HCT116 (cell line): Measurements from ENCODE around the gene EPYC. TPM values are rescaled to one million over a fixed set of nuclear protein-coding genes. Genes with fewer than 3 reads are reported as not detected.

Experiments
- ATAC-seq: fragments of 200-7000 bp; cut with Tn5 transposase; 2 replicates; pipeline ENCODE4 v1.9.1; 2020; ENCODE audit warnings: mild to moderate bottlenecking, moderate library complexity
- BruUV-seq: library from RNA; stranded (reverse); fragments of 400-500 nt; replicated peaks from 2 replicates; lab custom pipeline; 2021; lab: Mats Ljungman, UMichigan
- CTCF ChIA-PET: fragments of 300-600 bp; sonication (Branson Sonifier 250); formaldehyde crosslinking; loops from one replicate; lab custom pipeline; 2021; ENCODE audit warnings: antibody characterized with exemption; lab: Charles Lee
- POLR2A ChIA-PET: fragments of 300-600, 350-600 bp; sonication (Branson Sonifier 250); formaldehyde crosslinking; loops from one replicate; lab custom pipeline; 2021; ENCODE audit warnings: antibody characterized with exemption; lab: Charles Lee
- RAD21 ChIA-PET, 2 experiments: fragments of 300-600 bp; sonication (Branson Sonifier 250); formaldehyde crosslinking; loops; one replicate each; lab custom pipeline; 2023; ENCODE audit warnings: low total read pairs in 2 of 2; ENCODE audit not compliant: uncharacterized antibody in 2 of 2, unreplicated experiment in 2 of 2, low non-redundant PET in 1 of 2; lab: Charles Lee
- DNase-seq: peaks from one replicate; pipeline ENCODE4 v3.0.0-alpha.2; 2010; ENCODE audit warnings: low read depth, low spot score
- H2AFZ ChIP-seq: fragments of 200-600 bp; shearing (Covaris generic), sonication (generic); 2 replicates; pipeline ENCODE4 v1.6.1; 2017; ENCODE audit warnings: low read depth, mixed run types, mixed read lengths, antibody characterized with exemption, low read length; ENCODE audit not compliant: poor library complexity, severe bottlenecking
- H3K27ac ChIP-seq: 2 replicates; pipeline ENCODE4 v1.5.1; 2012; ENCODE audit warnings: low read depth, low read length
- H3K27me3 ChIP-seq: fragments of 200-600 bp; sonication (generic); 2 replicates; pipeline ENCODE4 v1.6.1; 2016; ENCODE audit warnings: mixed run types, low read length, mixed read lengths; ENCODE audit not compliant: insufficient read depth
- H3K36me3 ChIP-seq, 2 experiments: fragments of 200-500 bp in 1 of 2; fragments of 200-600 bp in 1 of 2; sonication (Bioruptor generic) in 1 of 2; sonication (generic) in 1 of 2; 2 replicates each; pipeline versions ENCODE4 v1.5.1 to v1.6.1; 2014 to 2016; ENCODE audit warnings: low read length in 2 of 2, inconsistent platforms in 1 of 2, mixed read lengths in 1 of 2, mixed run types in 1 of 2; ENCODE audit not compliant: insufficient read depth in 2 of 2, control insufficient read depth in 1 of 2
- H3K4me1 ChIP-seq, 2 experiments: fragments of 200-600 bp in 1 of 2; sonication (generic) in 1 of 2; 2 replicates each; pipeline versions ENCODE4 v1.5.1 to v1.6.1; 2012 to 2017; ENCODE audit warnings: low read length in 2 of 2, inconsistent platforms in 1 of 2, mild to moderate bottlenecking in 1 of 2, mixed read lengths in 1 of 2, mixed run types in 1 of 2, moderate library complexity in 1 of 2; ENCODE audit not compliant: insufficient read depth in 2 of 2, control insufficient read depth in 1 of 2
- H3K4me2 ChIP-seq: fragments of 200-600 bp; sonication (generic); 2 replicates; pipeline ENCODE4 v1.6.1; 2017; ENCODE audit warnings: mixed run types, low read length, mixed read lengths
- H3K4me3 ChIP-seq, 2 experiments: fragments of 200-600 bp in 1 of 2; sonication (generic) in 1 of 2; replicated peaks in 1 of 2; 2 replicates each; pipeline ENCODE4 v1.5.1; 2011 to 2016; ENCODE audit warnings: low read length in 2 of 2, control low read depth in 1 of 2, low read depth in 1 of 2, mild to moderate bottlenecking in 1 of 2, mixed read lengths in 1 of 2, mixed run types in 1 of 2
- H3K79me2 ChIP-seq: fragments of 200-600 bp; sonication (generic); 2 replicates; pipeline ENCODE4 v1.6.1; 2017; ENCODE audit warnings: mild to moderate bottlenecking, mixed run types, low read length, moderate library complexity, mixed read lengths; ENCODE audit not compliant: insufficient read depth
- H3K9ac ChIP-seq: fragments of 200-600 bp; sonication (generic); 2 replicates; pipeline ENCODE4 v1.6.1; 2016; ENCODE audit warnings: low read length, mixed read lengths
- H3K9me2 ChIP-seq: fragments of 200-600 bp; sonication (generic), shearing (Covaris generic); 2 replicates; pipeline ENCODE4 v1.6.1; 2017; ENCODE audit warnings: mixed run types, mild to moderate bottlenecking, moderate library complexity; ENCODE audit not compliant: insufficient read depth
- H3K9me3 ChIP-seq, 2 experiments: fragments of 200-500 bp in 1 of 2; fragments of 200-600 bp in 1 of 2; sonication (Bioruptor generic) in 1 of 2; sonication (generic) in 1 of 2; 2 replicates each; pipeline ENCODE4 v1.6.1; 2014 to 2017; ENCODE audit warnings: low read length in 2 of 2, mixed read lengths in 2 of 2, inconsistent platforms in 1 of 2, low read depth in 1 of 2, mild to moderate bottlenecking in 1 of 2, mixed run types in 1 of 2, moderate library complexity in 1 of 2; ENCODE audit not compliant: control insufficient read depth in 1 of 2, insufficient read depth in 1 of 2
- H4K20me1 ChIP-seq: fragments of 200-600 bp; sonication (generic), shearing (Covaris generic); 2 replicates; pipeline ENCODE4 v1.6.1; 2017; ENCODE audit warnings: mixed run types, mild to moderate bottlenecking, moderate library complexity; ENCODE audit not compliant: insufficient read depth
- CEBPB ChIP-seq: IDR thresholded peaks from 2 replicates; pipeline ENCODE4 v1.6.1; 2012; ENCODE audit warnings: low read depth
- CTCF ChIP-seq, 3 experiments: fragments of 200-600 bp in 1 of 3; sonication (generic) in 1 of 3; IDR thresholded peaks in 2 of 3; conservative IDR thresholded peaks in 1 of 3; 2 replicates each; pipeline ENCODE4 v1.5.1; 2012 to 2017; ENCODE audit warnings: low read depth in 2 of 3, low read length in 2 of 3, antibody characterized with exemption in 1 of 3, borderline replicate concordance in 1 of 3, control low read depth in 1 of 3, mild to moderate bottlenecking in 1 of 3, mixed read lengths in 1 of 3, mixed run types in 1 of 3, moderate library complexity in 1 of 3; ENCODE audit not compliant: insufficient read depth in 1 of 3
- EZH2 ChIP-seq: fragments of 200-600 bp; sonication (generic); IDR thresholded peaks from 2 replicates; pipeline ENCODE4 v1.6.1; 2017; ENCODE audit warnings: antibody characterized with exemption, mixed run types
- FOSL1 ChIP-seq: IDR thresholded peaks from 2 replicates; pipeline ENCODE4 v1.6.1; 2012; ENCODE audit warnings: low read depth
- JUND ChIP-seq: IDR thresholded peaks from 2 replicates; pipeline ENCODE4 v1.6.1; 2012
- MAX ChIP-seq: IDR thresholded peaks from 2 replicates; pipeline ENCODE4 v1.6.1; 2012
- POLR2A ChIP-seq: IDR thresholded peaks from 2 replicates; pipeline ENCODE4 v1.7.0; 2011; ENCODE audit warnings: borderline replicate concordance; ENCODE audit not compliant: insufficient read depth, insufficient read length; ENCODE audit errors: extremely low read depth
- POLR2AphosphoS5 ChIP-seq: IDR thresholded peaks from 2 replicates; pipeline ENCODE4 v1.6.1; 2011; ENCODE audit warnings: mild to moderate bottlenecking, low read depth, low read length, moderate library complexity
- RAD21 ChIP-seq: IDR thresholded peaks from 2 replicates; pipeline ENCODE4 v1.6.1; 2012; ENCODE audit warnings: low read depth, mild to moderate bottlenecking
- REST ChIP-seq: IDR thresholded peaks from 2 replicates; pipeline ENCODE4 v1.6.1; 2012; ENCODE audit warnings: low read depth
- SIN3A ChIP-seq: IDR thresholded peaks from 2 replicates; pipeline ENCODE4 v1.6.1; 2012; ENCODE audit warnings: low read depth
- SP1 ChIP-seq: IDR thresholded peaks from 2 replicates; pipeline ENCODE4 v1.6.1; 2012; ENCODE audit warnings: low read depth
- ZBTB33 ChIP-seq: IDR thresholded peaks from 2 replicates; pipeline ENCODE4 v1.6.1; 2011; ENCODE audit warnings: mild to moderate bottlenecking, low read length, moderate library complexity; ENCODE audit not compliant: insufficient replicate concordance; ENCODE audit errors: extremely low read depth
- ZFX ChIP-seq: fragments of 450-650 bp; IDR thresholded peaks from 2 replicates; pipeline ENCODE4 v1.6.1; 2017
- ZNF274 ChIP-seq: fragments of 200-500 bp; sonication (Bioruptor generic); IDR thresholded peaks from 2 replicates; pipeline ENCODE4 v1.6.1; 2014; ENCODE audit warnings: mild to moderate bottlenecking, low read depth, low read length, inconsistent platforms
- intact Hi-C: fragments of 100-400 bp; cut with micrococcal nuclease; formaldehyde crosslinking; loops from 2 replicates; pipeline ENCODE4 v1.10.0; 2022
- total RNA-seq: library from RNA; stranded (reverse); gene quantifications from one replicate; pipeline ENCODE4 v1.2.1, GENCODE V29; 2021; ENCODE audit not compliant: unreplicated experiment

The EPYC gene
- total RNA-seq, 1 experiment from 2014 or later = not detected

DNA sequence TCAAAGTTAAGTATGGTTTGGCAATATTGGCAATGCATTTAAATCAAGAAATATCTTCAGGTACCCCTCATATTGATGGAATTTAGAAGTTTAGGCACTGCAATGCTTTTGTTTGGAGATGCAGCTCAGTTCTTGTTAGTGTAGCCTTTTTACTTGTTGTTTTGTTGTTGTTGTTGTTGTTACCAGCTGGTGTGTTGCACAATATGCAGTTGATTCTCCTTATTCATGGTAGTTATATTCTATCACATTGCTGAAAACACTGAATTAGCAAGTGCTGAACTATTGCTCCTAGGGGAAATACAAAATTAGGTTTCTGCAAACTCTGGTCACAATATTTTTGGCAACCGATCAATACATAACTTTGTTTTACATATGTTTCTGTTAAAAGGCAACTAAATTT lies 84.5 kb downstream of the EPYC start:
- DNase-seq (no peak), ATAC-seq (no peak)
- Histone ChIP-seq H3K9me3 (no peaks in the 10 kb centered on the region), H3K27ac (no peak overlapping the region), H4K20me1 (no peaks in the 10 kb centered on the region), H3K4me1 (no peaks in the 10 kb centered on the region), H3K4me2 (no peak overlapping the region), H3K27me3 (no peaks in the 10 kb centered on the region), H3K9me2 (no peaks in the 10 kb centered on the region), H3K9ac (no peak overlapping the region), H3K4me3 (no peak overlapping the region), H3K79me2 (no peaks in the 10 kb centered on the region), H3K36me3 (no peaks in the 10 kb centered on the region), H2AFZ (no peak overlapping the region)
- POLR2A ChIA-PET = no interaction called here
- BruUV-seq = no TSS peak
- intact Hi-C loops = no loop called here
- CTCF ChIA-PET = no interaction called here
- no peak for TF ChIP-seq EZH2
- no peak for TF ChIP-seq SP1
- TF ChIP-seq ZFX = no peak
- no peak for TF ChIP-seq JUND
- TF ChIP-seq RAD21 = no peak
- no peak for TF ChIP-seq ZBTB33
- TF ChIP-seq MAX = no peak
- no peak for TF ChIP-seq ZNF274
- TF ChIP-seq SIN3A = no peak
- no peak for TF ChIP-seq CEBPB
- TF ChIP-seq CTCF (IDR thresholded peaks at IDR 0.05 in 2 of 3, conservative IDR thresholded peaks at IDR 0.05 in 1 of 3; ENCODE audit: borderline replicate concordance in 1 of 3, insufficient read depth in 1 of 3, low read depth in 2 of 3, low read length in 2 of 3) = no peak
- TF ChIP-seq POLR2A = no peak
- TF ChIP-seq POLR2AphosphoS5 = no peak
- TF ChIP-seq FOSL1 = no peak
- TF ChIP-seq REST = no peak
- RAD21 ChIA-PET = no interaction called here
